H54 (cell line): Measurements from ENCODE around the gene ADGRG1.
A peak's percentile ranks its signal among the peaks of the same experiment; 100 is the strongest.

ENCODE experiments used
- DNase-seq: peaks from one replicate; pipeline ENCODE4 v3.0.0; 2011; ENCODE audit warnings: low spot score, mixed read lengths; ENCODE audit not compliant: insufficient read length
- FAIRE-seq: peaks from 3 replicates; lab custom pipeline; 2011; peaks lifted over from hg19 to GRCh38; lab: Jason Lieb, UNC
- POLR2A ChIP-seq: IDR thresholded peaks from 2 replicates; pipeline ENCODE4 v1.6.1; 2011; ENCODE audit warnings: low read depth, mild to moderate bottlenecking, low read length

The ADGRG1 gene

GRCh38 chr16:57686577-57686976 is 58.1 kb downstream of the ADGRG1 start:
- no peak for TF ChIP-seq POLR2A
- no peak for FAIRE-seq
- DNase-seq: no peak

GRCh38 chr16:57687363-57687929 is 59.0 kb downstream of the ADGRG1 start:
- TF ChIP-seq POLR2A: no peak
- DNase-seq: no peak
- FAIRE-seq: no peak

- TF ChIP-seq POLR2A: no peak
- DNase-seq (no peak), FAIRE-seq (no peak)
These were observed 60.1 kb downstream of the ADGRG1 start for GRCh38 chr16:57688487-57688986.

- no peak for TF ChIP-seq POLR2A
- FAIRE-seq: no peak
- DNase-seq: no peak
These were observed 60.7 kb downstream of the ADGRG1 start for GRCh38 chr16:57688987-57689761.

- TF ChIP-seq POLR2A: no peak
- FAIRE-seq (no peak), DNase-seq (no peak)
These were observed 61.5 kb downstream of the ADGRG1 start for GRCh38 chr16:57689762-57690558.

- no peak for DNase-seq
- no peak for TF ChIP-seq POLR2A
- no peak for FAIRE-seq
These were observed 62.5 kb downstream of the ADGRG1 start for GRCh38 chr16:57690782-57691471.

- no peak for TF ChIP-seq POLR2A
- FAIRE-seq (no peak), DNase-seq (no peak)
These were observed 64.2 kb downstream of the ADGRG1 start for GRCh38 chr16:57692636-57693035.

GRCh38 chr16:57693550-57693949 is 65.1 kb downstream of the ADGRG1 start:
- TF ChIP-seq POLR2A: no peak
- DNase-seq (no peak), FAIRE-seq (no peak)

GRCh38 chr16:57694231-57694724 is 65.8 kb downstream of the ADGRG1 start:
- TF ChIP-seq POLR2A: no peak
- FAIRE-seq: no peak
- DNase-seq: no peak

GRCh38 chr16:57694725-57695679 is 66.6 kb downstream of the ADGRG1 start, which contains the start of gene DRC7:
Gene DRC7, plus strand, starts transcription at chr16:57694806. Its CDS starts 3,144 bp downstream, at chr16:57697950.
- TF ChIP-seq POLR2A: no peak
- no peak for FAIRE-seq
- peak; percentile 86 for DNase-seq

GRCh38 chr16:57695680-57696069 is 67.2 kb downstream of the ADGRG1 start:
- no peak for DNase-seq
- TF ChIP-seq POLR2A: no peak
- no peak for FAIRE-seq

GRCh38 chr16:57696240-57696639 is 67.8 kb downstream of the ADGRG1 start:
- no peak for TF ChIP-seq POLR2A
- DNase-seq: no peak
- FAIRE-seq: no peak

- FAIRE-seq: no peak
- DNase-seq: no peak
- TF ChIP-seq POLR2A: no peak
These were observed 69.6 kb downstream of the ADGRG1 start for GRCh38 chr16:57697896-57698537.
